HS-27A (cell line): Measurements from ENCODE around the gene CHD2.
"Not testable (repeated sequence)": the region's sequence is repeated elsewhere in the genome, so short reads cannot be mapped to it uniquely, and the experiment has no call there.

ENCODE experiments used
- DNase-seq: peaks from one replicate; pipeline ENCODE4 v3.0.0-alpha.2; 2012; ENCODE audit warnings: low read depth, missing footprints

The CHD2 gene

DNA sequence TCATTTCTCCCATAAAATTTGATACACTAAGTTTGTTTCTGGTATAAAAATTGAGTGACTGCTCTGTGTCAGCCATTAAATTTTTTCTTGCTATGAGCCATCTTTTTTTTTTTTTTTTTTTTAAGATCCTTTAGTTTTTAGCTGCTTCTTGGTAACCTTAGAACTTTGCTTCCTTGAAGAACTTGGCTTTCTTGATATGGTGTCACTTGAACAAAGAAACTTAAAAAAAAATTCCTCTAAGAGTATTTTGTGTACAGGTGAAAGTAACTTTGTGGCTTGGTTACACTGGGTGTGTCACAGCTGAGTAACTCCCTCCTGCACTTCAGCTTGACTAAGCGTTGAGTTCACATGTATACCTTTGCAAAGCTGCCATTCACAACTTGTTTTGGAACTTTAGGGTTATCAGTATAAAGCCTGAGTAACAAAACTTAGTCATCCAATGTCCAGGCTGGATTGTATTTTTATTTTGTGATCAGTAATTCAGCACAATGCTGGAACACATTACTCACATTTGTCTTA lies 6.5 kb downstream of the CHD2 start:
- no peak for DNase-seq

DNA sequence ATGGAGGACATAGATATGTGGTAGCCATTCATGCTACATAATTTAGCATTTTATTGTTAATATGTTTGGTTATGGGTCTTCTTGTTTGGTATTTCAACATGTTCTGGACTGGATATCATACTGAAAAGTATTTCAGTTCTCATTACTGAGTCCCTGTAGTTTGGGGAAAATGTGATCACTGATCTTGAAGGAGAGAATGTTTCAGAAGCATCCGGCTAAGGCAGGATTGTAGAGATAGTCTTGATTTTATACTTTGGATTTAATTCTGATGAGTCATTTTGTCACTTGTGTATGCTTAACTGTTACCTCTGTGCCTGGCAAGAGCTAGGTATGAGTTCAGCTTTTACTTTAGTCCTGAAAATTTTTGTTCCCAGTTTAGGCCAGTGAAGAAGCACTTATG lies 7.1 kb downstream of the CHD2 start:
- no peak for DNase-seq

DNA sequence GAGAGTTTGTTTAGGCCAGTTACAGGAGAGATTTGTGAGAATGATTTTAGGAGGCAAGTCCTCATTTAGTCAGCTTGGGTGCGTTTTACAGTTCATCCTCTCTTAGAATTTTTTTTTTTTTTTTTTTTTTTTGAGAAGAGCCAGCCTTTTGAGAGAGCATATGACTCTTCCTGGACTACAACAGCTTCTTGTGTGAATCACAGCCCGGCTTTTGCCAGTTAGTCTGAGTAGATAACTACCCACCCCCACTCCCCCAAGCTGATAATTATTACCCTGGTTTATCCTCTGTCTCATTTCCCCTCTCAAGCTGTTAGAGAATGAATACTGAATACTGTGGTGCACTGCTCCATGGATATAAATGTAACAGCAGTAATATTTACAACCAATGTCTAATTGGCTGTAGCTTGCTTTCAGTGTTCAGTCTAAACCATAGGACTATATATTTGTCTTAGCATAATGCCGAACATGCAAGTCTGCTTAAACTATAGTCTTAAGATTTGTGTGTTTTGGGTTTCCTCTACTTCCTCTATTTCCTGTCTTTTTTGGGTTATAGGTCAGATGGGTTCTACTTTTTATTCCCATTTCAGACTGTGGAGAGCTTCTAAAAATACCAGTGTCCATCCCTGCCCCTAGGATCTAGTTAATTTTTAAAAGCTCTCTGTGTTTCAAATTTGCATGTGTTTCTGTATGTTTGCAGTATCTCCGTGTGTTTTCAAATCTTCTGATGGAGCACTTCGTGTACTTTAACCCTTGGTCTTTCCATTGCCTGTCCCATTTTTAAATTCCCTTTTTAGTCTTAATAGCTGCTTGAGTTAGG lies 8.0 kb downstream of the CHD2 start:
- DNase-seq, result no peak

DNA sequence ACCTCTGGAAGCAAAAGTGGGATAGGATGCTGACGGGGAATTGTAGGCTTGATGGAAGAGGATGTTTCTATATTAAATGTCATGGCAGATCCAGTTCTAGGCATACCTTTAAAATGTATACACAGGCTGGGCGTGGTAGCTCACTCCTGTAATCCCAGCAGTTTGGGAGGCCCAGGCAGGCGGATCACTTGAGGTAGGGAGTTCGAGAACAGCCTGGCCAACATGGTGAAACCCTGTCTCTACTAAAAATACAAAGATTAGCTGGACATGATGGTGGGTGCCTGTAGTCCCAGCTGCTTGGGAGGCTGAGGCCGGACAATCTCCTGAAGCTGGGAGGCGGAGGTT lies 8.6 kb downstream of the CHD2 start:
- DNase-seq, result no peak

DNA sequence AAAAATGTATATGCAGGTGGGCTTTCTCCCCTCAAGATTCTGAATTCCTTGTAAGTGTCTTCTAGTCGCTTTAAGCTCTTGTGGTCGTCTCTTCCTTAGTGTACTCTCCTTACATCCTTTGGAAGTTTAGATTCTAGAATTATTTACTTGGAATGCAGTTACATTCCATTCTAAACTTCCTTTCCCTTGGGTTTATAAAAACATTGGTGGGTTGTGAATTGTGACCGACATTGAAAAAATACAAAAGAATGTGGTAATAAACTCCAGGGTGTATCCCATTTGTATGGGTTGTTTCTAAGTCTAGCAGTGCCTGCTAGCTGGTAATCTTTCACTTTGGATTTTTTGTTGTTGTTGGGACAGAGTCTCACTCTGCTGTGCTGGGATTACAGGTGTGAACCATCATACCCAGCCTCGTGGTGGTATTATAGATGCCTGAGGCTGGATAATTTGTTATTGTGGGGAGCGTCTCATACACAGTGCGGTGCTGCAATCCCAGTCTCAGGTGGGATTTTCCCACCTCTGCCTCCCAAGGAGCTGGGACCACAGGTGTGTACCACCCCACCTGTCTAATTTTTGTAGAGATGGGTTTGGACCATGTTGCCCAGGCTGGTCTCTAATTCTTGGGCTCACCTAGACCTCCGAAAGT lies 9.1 kb downstream of the CHD2 start:
- no peak for DNase-seq

DNA sequence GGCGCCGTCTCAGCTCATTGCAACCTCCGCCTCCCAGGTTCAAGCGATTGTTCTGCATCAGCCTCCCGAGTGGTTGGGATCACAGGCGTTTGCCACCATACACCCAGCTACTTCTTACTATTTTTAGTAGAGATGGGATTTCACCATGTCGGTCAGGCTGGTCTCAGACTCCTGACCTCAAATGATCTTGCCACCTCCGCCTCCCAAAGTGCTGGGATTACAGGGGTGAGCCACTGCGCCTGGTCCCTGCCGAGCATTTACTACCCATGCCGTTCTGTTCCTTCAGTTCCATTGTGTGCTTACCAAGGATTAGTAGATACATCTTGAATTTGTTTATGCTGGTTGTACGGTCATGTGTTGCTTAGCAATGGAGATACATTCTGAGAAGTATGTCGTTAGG lies 10.3 kb downstream of the CHD2 start:
- DNase-seq, result no peak

DNA sequence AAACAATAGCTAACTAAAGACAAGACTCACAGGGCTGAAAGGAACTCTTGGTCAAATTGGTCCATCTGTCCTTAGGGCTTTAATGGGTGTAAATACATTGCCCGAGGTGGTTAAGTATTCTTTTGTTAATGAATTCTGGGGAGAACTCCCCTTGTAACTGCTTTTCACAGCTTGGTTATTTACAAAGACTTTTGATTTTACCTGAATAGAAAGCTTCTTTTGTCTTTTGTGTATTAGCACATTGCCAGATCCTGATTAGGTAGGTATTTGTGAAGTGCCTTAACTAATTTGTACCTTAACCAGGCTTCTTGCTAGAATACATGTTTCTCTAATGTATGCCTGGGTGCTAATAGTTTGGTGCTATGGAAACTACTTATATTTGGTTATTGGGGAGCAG lies 14.0 kb downstream of the CHD2 start:
- no peak for DNase-seq

DNA sequence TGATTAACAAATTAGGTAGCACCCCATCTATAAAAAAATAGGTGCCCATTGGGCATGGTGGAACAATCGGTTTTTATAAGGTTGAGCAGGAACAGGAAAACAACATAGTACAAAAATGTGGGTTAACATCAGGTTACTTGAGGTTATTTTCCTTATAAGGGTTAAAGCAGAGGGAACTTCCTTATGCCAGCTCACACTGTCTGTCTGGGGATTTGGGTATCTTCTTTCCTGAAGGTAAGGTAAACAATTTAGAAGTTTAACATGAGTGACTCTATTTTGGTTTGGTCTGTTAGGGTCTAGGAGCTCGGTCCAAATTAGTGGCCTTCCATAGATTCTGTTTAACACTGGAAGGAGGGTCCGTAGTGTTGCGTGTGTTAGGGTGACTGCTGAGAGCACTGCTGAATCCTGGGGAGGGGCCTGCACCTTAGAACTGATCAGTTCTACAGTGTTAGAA lies 14.7 kb downstream of the CHD2 start:
- no peak for DNase-seq

DNA sequence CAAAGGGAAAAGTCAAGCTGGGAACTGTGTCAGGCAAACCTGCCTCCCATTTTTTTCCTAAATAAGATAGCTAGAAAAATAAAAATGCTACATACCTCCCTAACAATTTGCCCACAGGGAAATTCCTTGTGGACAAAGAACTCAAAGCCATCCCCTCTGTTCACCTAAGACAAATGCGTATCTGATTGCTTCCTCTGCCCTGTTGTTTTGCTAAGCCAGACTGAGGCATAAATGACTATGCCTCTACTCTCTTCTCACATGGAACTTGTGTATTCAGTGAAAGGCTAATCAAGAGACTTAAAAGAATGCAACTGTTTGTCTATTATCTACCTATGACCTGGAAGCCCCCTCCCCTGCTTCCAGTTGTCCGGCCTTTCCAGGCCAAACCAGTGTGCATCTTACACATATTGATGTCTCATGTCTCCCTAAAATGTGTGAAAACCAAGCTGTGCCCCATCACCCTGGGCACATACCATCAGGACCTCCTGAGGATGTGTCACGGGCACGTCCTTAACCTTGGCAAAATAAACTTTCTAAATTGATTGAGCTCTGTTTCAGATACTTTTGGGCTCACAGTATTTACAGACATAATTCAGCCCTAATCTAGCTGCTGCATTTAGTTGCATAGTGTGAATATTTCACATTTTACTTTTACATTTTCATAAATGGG lies 15.8 kb downstream of the CHD2 start:
- no peak for DNase-seq

DNA sequence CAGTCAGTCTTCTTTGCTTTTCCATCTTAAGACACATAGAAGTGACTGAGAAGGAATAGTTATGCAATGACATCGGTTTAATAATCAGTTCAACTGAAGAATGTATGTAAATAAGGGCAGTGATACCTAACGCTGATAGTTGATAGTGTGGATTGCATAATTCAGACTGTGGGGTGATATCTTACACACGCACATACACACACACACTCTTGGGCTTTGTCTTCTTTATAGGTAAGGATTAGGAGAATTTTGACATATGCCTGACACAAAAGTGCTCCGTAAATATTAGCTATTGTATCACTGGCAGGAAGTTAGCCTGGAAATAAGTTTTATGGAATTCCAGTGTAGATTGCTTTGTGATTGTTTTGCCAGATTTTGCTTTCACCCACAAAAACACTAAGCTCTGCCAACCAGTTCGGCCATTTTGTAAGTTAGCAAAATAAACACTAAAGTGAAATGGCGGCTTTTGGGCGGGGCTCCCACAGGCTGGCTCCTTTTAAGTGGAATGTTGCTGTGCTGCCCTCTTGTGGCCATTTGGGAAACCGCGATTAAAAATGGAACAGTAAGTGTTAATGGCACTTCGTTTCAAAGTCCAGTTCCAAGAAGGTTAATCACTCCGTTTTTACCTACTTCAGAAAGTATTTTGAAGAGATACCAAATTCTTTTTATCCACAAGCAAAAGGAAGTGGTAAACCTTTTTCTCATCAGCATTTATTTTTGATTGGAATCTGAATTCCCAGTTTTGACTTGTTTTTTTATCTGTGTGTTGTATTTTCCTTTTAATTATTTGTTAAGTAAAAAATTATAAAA lies 17.7 kb downstream of the CHD2 start:
- DNase-seq, result peak; percentile 95

DNA sequence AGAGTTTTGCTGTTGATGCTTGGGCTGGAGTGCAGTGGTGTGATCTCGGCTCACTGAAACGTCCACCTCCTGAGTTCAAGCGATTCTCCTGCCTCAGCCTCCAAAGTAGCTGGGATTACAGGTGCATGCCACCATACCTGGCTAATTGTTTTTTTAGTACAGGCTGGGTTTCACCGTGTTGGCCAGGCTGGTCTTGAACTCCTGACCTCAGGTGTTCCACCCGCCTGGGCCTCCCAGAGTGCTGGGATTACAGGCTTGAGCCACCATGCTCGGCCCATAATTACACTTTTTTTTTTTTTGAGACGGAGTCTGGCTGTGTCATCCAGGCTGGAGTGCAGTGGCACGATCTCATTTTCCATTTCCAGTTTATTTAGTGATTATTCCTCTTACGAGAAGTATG lies 18.8 kb downstream of the CHD2 start:
- not testable (repeated sequence) for DNase-seq

DNA sequence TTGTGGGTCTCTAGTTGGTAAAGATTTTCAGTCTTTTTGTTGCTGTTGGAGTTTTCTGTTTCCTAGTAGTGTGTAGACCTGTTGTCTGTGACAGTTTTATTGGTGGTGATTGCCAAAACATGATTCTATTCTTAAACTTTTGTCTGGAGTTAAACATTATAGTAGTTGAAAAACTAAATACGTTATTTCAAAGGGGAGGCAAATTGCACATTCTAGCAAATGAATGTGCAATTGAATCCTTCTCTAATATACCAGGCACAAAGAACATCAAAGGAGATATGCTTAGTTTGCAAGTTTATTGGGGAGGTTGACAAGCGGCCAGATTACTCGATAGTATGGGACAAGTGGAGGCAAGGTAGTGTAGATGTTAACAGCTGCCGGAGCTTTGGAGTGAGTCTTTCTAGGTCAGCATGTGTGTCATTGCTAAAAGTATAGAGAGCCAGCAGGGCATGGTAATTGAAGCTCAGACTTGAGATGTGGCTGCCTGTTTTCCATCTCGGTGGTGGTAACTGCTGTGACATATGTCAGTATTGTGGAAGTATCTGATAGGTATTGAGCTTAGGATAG lies 20.6 kb downstream of the CHD2 start:
- DNase-seq, result no peak

DNA sequence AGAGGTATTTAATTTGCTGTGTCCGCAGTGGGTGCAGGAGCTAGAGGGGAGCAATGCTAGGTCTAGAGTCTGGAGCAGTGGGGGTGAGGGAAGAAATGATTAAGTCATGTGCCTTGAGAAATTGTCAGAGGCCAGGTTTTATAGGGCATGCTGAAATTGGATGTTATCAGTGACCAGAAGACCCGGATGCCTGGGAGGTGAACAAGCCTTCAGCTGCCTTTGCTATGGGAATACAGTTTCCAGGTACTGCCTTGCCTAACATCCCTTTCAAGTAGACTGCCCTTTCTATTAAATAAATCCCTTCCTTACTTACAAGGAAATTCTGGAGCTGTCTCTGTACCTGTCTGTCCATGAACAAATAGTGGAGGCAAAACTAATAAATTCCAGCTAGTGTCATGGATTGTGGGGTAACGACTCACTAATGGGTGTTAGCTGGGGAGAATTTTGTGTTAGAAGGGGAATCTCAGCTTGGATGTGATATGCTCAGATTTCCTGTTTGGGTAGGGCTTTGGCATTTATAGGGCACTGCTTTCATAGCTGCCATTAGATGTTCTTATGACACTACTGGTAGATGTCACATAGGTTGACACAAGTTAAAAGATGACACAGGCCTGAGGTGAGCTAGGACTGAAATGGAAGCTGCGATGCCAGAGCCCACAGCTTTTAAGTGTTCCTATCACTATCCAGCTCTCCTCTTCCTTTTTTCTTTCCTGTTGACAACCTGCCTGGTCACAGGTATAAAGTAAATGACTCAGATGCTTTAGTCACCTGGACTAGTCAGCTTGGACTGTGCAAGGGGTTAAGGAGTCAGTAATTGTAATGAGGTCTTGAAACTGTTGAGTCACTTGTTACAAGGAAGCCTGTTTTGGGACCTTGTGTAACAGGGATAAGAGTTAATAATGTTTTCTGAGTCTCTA lies 21.3 kb downstream of the CHD2 start:
- DNase-seq, result no peak

DNA sequence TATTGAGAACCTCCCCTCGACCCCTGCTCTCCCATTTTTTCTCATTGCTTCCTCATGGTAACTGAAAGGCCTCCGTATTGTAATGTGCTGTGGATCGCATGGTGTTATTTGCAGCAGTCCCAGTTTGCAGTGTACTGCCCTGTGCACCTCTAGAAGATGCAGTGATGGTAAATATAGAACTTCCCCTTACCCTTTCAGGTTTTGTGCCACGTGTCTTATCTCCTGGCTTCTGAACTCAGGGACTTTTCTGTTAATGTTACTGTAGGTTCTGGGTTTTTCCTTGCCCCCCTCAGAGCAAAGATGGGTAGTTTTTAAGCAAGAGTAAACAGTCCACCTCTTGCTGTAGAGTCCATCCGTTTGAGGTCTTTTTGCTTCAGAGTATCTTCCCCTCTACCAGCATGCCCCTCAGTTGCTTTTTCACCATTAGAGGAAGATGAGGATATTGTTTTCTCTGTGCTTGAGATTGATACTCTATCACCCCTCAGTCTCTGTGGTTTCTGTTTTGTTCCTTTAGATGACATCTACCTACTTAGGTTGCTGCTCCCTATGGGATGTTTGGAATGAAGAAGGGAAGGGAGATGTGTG lies 22.4 kb downstream of the CHD2 start:
- no peak for DNase-seq

DNA sequence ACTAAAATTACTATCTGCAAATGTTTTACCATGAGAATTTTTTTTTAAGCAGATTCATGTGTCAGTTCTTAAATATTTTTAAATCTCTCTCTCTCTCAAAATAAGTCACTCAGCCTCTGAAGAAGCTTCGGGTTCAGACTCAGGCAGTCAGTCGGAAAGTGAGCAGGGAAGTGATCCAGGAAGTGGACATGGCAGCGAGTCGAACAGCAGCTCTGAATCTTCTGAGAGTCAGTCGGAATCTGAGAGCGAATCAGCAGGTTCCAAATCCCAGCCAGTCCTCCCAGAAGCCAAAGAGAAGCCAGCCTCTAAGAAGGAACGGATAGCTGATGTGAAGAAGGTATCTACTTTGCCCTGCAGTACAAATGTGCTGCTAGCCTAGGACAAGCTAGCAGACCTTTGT lies 24.1 kb downstream of the CHD2 start:
- DNase-seq, result no peak

DNA sequence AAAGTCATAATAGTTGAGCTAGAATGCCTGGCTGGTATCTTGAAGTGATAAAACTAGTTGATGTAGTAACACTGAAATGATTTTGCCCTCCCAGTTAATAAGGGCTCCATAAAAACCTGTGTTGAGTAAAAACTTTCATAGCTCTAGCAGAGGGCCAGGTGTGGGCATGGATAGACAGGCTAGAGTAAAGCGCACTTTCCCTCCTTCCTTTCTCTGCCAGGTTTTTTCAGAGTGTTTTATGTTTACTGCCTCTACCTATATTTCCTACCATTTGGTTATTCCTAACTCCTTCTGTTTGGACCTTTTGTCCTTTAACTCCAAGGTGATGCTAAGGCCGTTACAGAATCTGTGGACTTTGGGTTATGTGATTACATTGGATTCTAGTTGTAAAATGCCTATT lies 25.3 kb downstream of the CHD2 start:
- no peak for DNase-seq

DNA sequence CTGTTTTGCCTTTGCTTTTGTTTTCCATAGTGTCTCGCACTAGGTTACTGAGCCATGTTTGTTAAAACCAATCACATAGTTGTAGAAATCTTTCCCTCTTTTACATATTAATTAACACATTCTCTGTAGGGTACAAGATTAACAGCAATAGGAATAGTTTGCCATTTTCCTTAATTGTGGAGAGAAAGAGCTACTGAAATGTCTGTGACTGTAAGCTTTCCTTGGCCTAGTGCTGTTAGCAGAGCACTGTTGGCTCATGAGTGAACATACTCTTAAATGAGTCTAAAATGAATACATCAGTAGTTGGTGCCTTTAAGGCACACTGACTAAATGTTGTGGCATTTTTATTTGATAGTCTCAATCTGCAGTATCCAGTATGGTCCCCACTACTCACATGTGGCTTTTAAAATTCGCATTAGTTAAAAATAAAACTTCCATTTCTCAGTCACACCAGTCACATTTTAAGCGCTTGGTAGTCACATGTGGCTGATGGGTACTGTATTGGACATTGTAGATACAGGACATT lies 28.2 kb downstream of the CHD2 start:
- no peak for DNase-seq

DNA sequence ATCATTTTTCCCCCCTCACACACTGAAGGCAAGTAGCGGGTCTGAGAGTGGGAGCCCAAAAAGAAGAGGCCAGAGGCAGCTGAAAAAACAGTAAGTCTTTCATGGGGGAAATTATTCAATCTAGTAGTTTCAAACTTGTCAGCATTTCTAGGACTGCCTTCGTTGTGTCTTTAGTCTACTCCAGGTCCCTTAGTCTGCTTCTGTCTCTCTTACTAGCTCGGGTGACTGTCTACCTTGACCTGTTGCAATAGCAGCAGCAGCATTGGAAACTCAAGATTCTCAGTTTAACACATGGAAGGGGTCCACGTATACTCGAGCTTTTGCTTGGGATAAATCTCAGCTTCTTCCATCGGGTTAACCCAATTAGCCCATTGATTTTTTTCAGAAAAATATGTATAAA lies 28.9 kb downstream of the CHD2 start:
- no peak for DNase-seq

DNA sequence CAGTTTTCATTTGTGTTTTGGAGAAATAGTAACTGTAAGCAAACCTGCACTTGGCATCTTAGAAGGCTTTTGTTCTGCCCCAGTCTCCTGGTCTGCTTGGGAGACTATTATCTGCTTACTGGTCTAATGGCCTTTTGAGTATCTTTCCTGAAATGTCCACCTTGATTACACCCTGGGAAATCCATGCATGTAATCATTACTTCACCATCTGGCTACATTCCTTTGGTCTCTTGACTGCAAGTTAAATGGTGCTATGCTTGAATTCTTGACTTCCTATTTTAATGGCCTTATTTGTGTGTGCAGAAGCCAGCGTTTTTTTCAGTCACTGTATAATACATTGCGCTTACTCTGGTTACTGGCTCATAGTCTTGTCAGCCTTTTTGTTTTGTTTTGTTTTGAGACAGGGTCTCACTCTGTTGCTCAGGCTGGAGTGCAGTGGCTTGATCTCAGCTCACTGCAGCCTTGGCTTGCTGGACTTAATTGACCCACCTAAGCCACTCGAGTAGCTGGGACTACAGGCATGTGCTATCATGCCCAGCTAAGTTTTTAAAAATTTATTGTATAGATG lies 30.0 kb downstream of the CHD2 start:
- no peak for DNase-seq

DNA sequence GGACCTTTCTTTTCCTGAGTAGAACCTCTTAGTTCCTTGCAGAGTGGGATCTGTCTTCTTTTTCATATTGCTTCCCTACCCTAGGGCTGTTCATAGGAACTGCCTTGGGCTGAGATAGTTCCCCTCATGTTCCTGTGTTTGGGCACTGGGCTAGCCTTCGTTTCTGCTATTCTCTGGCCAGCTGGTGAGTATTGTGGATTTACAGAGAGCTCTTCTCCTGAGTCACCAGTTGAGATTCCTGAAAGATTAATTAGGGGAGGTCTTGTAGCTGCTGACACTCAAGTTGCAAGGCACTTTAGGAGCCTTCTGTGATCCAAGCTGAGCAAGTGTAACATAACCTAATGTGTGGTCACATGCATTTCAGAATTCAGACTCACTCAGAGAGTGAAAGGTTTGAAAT lies 30.7 kb downstream of the CHD2 start:
- peak; percentile 84 for DNase-seq
